HK-2 (cell line): ENCODE data around the gene FOXA3.
"Not testable (repeated sequence)": the region's sequence is repeated elsewhere in the genome, so short reads cannot be mapped to it uniquely, and the experiment has no call there.

Experiments used
- DNase-seq: peaks from one replicate; pipeline ENCODE4 v3.0.0-alpha.2; 2018; ENCODE audit not compliant: unreplicated experiment

FOXA3 gene

DNA sequence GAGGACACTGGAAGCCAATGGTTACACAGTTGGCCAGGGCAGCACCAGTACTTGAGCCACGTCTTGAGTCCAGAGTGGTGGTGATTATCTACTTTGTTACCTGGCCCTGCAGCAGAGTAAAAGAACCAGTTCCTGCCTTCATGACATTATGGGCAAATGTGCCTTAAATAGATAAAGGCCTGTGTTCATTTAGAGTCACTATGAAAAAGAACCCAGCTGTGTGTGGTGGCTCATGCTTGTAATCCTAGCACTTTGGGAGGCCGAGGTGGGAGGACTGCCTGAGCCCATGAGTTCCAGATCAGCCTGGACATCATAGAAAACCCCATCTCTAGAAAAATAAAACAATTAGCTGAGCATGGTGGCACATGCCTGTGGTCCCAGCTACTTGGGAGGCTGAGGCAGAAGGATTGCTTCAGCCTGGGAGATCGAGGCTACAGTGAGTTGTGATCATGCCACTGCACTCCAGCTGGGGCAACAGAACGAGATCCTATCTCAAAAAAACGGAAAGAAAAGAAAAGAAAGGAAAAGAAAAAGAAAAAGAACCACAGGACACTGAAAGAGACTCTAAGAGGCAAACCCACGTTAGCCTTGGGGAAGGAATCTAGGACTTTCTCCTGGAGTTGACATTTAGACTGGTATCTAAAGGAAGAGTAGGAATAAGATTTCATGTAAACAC, 25.2 kb downstream of the FOXA3 start:
- no peak for DNase-seq

- DNase-seq = no peak
Measured at GRCh38 chr19:45890877-45891276, 26.8 kb downstream of the FOXA3 start.

GRCh38 chr19:45895519-45895972, 31.4 kb downstream of the FOXA3 start:
- DNase-seq = no peak

GRCh38 chr19:45895983-45896599, 32.0 kb downstream of the FOXA3 start:
- not testable (repeated sequence) for DNase-seq

DNA sequence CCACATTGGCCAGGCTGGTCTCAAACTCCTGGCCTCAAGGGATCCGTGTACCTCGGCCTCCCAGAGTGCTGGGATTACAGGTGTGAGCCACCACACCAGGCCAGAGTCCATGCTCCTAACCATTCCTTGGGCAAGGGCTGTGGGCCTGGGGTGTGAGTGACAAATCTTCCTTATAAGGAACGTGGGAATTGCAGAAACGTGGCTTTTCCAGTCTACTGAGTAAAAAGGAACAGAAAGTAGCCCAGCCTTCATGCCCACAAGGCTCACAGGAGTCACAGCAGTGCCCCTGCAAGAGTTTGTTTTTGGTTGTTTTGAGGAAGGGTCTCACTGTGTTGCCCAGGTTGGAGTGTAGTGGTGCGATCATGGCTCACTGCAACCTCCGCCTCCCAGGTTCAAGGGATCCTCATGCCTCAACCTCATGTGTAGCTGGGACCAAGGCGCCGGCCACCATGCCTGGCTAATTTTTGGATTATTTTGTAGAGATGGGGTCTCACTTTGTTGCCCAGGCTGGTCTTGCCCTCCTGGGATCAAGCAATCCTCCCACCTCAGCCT, 33.2 kb downstream of the FOXA3 start:
- no peak for DNase-seq

GRCh38 chr19:45899253-45899652, 35.1 kb downstream of the FOXA3 start:
- DNase-seq = no peak

GRCh38 chr19:45899919-45900589, 35.9 kb downstream of the FOXA3 start:
- DNase-seq = no peak

GRCh38 chr19:45900738-45901431, 36.8 kb downstream of the FOXA3 start:
- no peak for DNase-seq

- DNase-seq = no peak
Measured at GRCh38 chr19:45901432-45901911, 37.3 kb downstream of the FOXA3 start.

- DNase-seq = no peak
Measured at GRCh38 chr19:45901912-45902650, 38.0 kb downstream of the FOXA3 start, which contains the start of gene MYPOP. MYPOP (minus strand) TSS chr19:45902613; CDS start chr19:45901773, 840 bp downstream.

- peak; percentile 99 for DNase-seq
Measured at GRCh38 chr19:45902651-45903625, 38.8 kb downstream of the FOXA3 start.

DNA sequence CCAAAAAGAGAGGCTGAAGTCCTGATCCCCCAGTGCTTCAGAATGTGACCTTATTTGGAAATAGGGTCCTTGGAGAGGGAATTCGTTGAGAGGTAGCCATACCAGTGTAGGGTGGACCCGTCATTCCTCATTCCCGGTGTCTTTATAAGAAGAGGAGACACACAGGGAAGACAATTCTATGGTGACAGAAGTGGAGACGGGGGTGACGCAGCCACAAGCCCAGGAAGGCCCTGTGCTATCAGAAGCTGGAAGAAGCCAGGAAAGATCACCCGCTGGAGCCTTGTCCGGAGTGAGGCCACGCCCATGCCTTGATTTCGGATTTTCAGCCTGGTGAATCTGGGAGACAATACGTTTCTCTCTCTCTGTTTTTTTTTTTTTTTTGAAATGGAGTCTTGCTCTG, 40.9 kb downstream of the FOXA3 start:
- no peak for DNase-seq

- no peak for DNase-seq
Measured at GRCh38 chr19:45906221-45906620, 42.1 kb downstream of the FOXA3 start.

GRCh38 chr19:45908956-45909355, 44.8 kb downstream of the FOXA3 start:
- no peak for DNase-seq

DNA sequence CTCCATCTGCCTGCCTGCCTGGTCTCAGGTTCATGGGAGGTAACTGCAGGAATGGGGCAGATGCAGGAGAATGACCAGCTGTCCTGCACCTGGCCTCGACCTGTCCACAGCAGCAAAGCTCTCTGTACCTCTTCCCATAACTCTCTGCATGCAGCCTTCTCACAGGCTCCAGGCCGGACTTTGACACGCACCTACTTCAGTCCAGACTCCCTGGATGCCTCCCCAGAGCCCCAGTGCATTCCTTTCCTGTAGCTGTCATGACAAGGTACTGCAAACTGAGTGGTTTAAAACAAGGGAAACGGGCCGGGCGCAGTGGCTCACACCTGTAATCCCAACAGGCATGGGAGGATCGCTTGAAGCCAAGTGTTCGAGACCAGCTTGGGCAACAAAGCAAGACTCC, 47.2 kb downstream of the FOXA3 start:
- no peak for DNase-seq

GRCh38 chr19:45913874-45914830, 50.0 kb downstream of the FOXA3 start, which contains the start of gene NANOS2:
NANOS2 (minus strand) TSS chr19:45914778; CDS start chr19:45914693, 85 bp downstream.
- no peak for DNase-seq

DNA sequence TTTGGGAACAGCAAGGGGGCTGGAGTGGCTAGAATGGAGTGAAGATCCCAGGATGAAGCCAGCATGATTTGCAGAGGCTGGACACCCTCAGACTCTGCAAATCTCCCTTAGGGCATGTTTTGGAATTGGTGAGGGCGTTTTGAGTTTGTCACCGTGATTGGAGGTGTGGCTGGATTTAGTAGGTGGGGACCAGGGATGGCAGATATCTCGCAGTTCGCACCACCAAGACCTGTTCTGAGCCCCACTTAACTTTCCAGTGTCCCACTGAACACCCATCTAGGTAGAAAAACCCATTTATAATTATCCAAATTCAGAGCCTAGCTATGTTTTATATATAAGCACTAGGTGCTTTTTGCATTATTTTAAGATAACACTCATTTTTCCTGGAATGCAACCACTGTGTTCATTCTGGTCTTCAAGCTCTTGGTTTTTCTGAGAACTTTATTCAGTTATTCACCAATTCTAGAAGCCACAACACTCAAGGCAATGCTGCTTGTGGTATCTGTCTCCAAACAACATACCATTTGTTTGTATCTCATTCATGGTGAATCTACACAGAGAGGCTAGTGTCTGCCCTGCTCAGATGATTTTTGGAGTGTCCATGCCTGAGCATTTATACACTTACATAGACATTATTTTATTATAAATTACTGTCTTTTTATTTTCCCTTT, 53.4 kb downstream of the FOXA3 start:
- DNase-seq = no peak

DNA sequence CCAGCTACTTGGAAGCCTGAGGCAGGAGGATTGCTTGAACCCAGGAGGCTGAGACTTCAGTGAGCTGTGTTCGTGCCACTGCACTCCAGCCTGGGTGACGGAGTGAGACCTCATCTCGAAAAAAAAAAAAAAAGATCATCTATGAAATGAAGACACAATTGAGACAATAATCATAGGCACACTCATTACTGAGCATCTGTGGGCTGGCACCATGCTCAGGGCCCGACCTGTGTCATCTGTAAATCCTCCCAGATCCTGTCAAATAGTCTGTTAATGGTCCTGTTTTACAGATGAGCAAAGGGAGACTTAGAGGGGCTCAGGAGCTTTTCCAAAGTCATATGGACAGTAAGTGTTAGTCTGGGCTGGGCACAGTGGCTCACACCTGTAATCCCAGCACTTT, 54.6 kb downstream of the FOXA3 start:
- DNase-seq = no peak
